H1 (cell line): ENCODE data around the gene HMGN3. TPM values are rescaled to one million over a fixed set of nuclear protein-coding genes. Genes with fewer than 3 reads are reported as not detected.

Experiments
- CTCF ChIA-PET: fragments of 300-600 bp; sonication (Branson Sonifier 250); formaldehyde crosslinking; loops from one replicate; lab custom pipeline; 2021; ENCODE audit not compliant: partially characterized antibody; lab: Charles Lee
- POLR2A ChIA-PET: fragments of 300-600 bp; sonication (Branson Sonifier 250); formaldehyde crosslinking; loops from one replicate; lab custom pipeline; 2021; ENCODE audit warnings: inconsistent platforms; ENCODE audit not compliant: partially characterized antibody; lab: Charles Lee
- DNase-seq, 2 experiments: peaks; one replicate each; pipeline versions ENCODE4 v3.0.0 to v3.0.0-alpha.2; 2010 to 2022; ENCODE audit warnings: low spot score in 2 of 2, low read depth in 1 of 2, mixed read lengths in 1 of 2
- FAIRE-seq: peaks from 2 replicates; lab custom pipeline; 2011; peaks lifted over from hg19 to GRCh38; lab: Jason Lieb, UNC
- H2AFZ ChIP-seq: 2 replicates; pipeline ENCODE4 v1.8.1; 2012; ENCODE audit warnings: low read length, inconsistent platforms
- H2AK5ac ChIP-seq: 2 replicates; pipeline ENCODE4 v1.6.1; 2013; ENCODE audit warnings: low read depth, low read length
- H2BK120ac ChIP-seq: replicated peaks from 2 replicates; pipeline ENCODE3; 2013; ENCODE audit warnings: low read depth, low read length, inconsistent platforms
- H2BK12ac ChIP-seq: 2 replicates; pipeline ENCODE4 v1.6.1; 2013; ENCODE audit warnings: low read depth, low read length
- H2BK15ac ChIP-seq: 2 replicates; pipeline ENCODE4 v1.6.1; 2013; ENCODE audit warnings: low read length
- H2BK20ac ChIP-seq: 2 replicates; pipeline ENCODE4 v1.6.1; 2013; ENCODE audit warnings: low read length
- H2BK5ac ChIP-seq: 2 replicates; pipeline ENCODE4 v1.6.1; 2013; ENCODE audit warnings: low read depth, low read length
- H3K14ac ChIP-seq: 2 replicates; pipeline ENCODE4 v1.6.1; 2013; ENCODE audit warnings: inconsistent platforms; ENCODE audit not compliant: insufficient read length
- H3K18ac ChIP-seq: 2 replicates; pipeline ENCODE4 v1.6.1; 2013; ENCODE audit warnings: low read length; ENCODE audit errors: extremely low read depth
- H3K23ac ChIP-seq: 2 replicates; pipeline ENCODE4 v1.6.1; 2013; ENCODE audit warnings: inconsistent platforms; ENCODE audit not compliant: insufficient read length
- H3K23me2 ChIP-seq: 2 replicates; pipeline ENCODE4 v1.6.1; 2013; ENCODE audit warnings: low read depth, low read length
- H3K27ac ChIP-seq: 2 replicates; pipeline ENCODE4 v1.6.1; 2011; ENCODE audit warnings: low read depth, low read length, inconsistent platforms
- H3K27me3 ChIP-seq, 4 experiments: replicated peaks in 1 of 4; 1 replicate in 1 of 4; 2 replicates in 3 of 4; pipeline versions ENCODE4 v1.6.1 to v1.8.1; 2011 to 2013; ENCODE audit warnings: low read length in 3 of 4, mild to moderate bottlenecking in 3 of 4, inconsistent platforms in 2 of 4, mixed read lengths in 2 of 4, moderate library complexity in 1 of 4; ENCODE audit not compliant: control insufficient read depth in 3 of 4, insufficient read depth in 3 of 4; ENCODE audit errors: extremely low read depth in 1 of 4
- H3K36me3 ChIP-seq, 4 experiments: 2 replicates each; pipeline versions ENCODE4 v1.6.1 to v1.8.1; 2011 to 2013; ENCODE audit warnings: mild to moderate bottlenecking in 4 of 4, low read length in 3 of 4, moderate library complexity in 2 of 4, control low read depth in 1 of 4, inconsistent platforms in 1 of 4; ENCODE audit not compliant: insufficient read depth in 4 of 4, control insufficient read depth in 2 of 4
- H3K4ac ChIP-seq: replicated peaks from 2 replicates; pipeline ENCODE3; 2013; ENCODE audit warnings: low read length, low read depth, mixed read lengths, inconsistent platforms; ENCODE audit not compliant: insufficient read length
- H3K4me1 ChIP-seq, 4 experiments: replicated peaks in 1 of 4; 1 replicate in 1 of 4; 2 replicates in 3 of 4; pipeline versions ENCODE4 v1.6.1 to v1.8.1; 2011 to 2013; ENCODE audit warnings: low read length in 3 of 4, inconsistent platforms in 2 of 4, mixed read lengths in 1 of 4; ENCODE audit not compliant: insufficient read depth in 4 of 4, control insufficient read depth in 3 of 4
- H3K4me2 ChIP-seq, 2 experiments: 2 replicates each; pipeline versions ENCODE4 v1.6.1 to v1.8.1; 2011 to 2013; ENCODE audit warnings: low read depth in 2 of 2, low read length in 2 of 2, control low read depth in 1 of 2, inconsistent platforms in 1 of 2, mild to moderate bottlenecking in 1 of 2; ENCODE audit not compliant: insufficient read depth in 1 of 2
- H3K4me3 ChIP-seq, 4 experiments: fragments of 200-600, 300-600 bp in 1 of 4; sonication (generic), shearing (Covaris generic), sonication (Bioruptor Twin) in 1 of 4; 2 replicates each; pipeline versions ENCODE4 v1.5.1 to v1.8.1; 2011 to 2016; ENCODE audit warnings: low read length in 4 of 4, low read depth in 3 of 4, control low read depth in 2 of 4, inconsistent platforms in 2 of 4, mild to moderate bottlenecking in 2 of 4, mixed read lengths in 1 of 4, moderate library complexity in 1 of 4; ENCODE audit not compliant: insufficient read depth in 2 of 4; ENCODE audit errors: extremely low read depth in 1 of 4
- H3K56ac ChIP-seq: replicated peaks from 2 replicates; pipeline ENCODE3; 2013; ENCODE audit warnings: low read depth, mild to moderate bottlenecking, mixed read lengths, low read length, inconsistent platforms; ENCODE audit not compliant: insufficient read length
- H3K79me1 ChIP-seq: 2 replicates; pipeline ENCODE4 v1.6.1; 2013; ENCODE audit warnings: low read depth, low read length, control low read depth
- H3K79me2 ChIP-seq, 2 experiments: 2 replicates each; pipeline versions ENCODE4 v1.6.1 to v1.8.1; 2012 to 2013; ENCODE audit warnings: low read length in 2 of 2, mild to moderate bottlenecking in 2 of 2, inconsistent platforms in 1 of 2; ENCODE audit not compliant: insufficient read depth in 2 of 2, control insufficient read depth in 1 of 2
- H3K9ac ChIP-seq, 4 experiments: replicated peaks in 1 of 4; 1 replicate in 1 of 4; 2 replicates in 3 of 4; pipeline versions ENCODE4 v1.6.1 to v1.8.1; 2011 to 2013; ENCODE audit warnings: low read depth in 3 of 4, low read length in 3 of 4, control low read depth in 2 of 4, mild to moderate bottlenecking in 2 of 4, moderate library complexity in 2 of 4, inconsistent platforms in 1 of 4; ENCODE audit errors: extremely low read depth in 1 of 4
- H3K9me3 ChIP-seq, 2 experiments: 2 replicates each; pipeline versions ENCODE4 v1.6.1 to v1.8.1; 2012 to 2013; ENCODE audit warnings: mild to moderate bottlenecking in 2 of 2, moderate library complexity in 2 of 2, control low read depth in 1 of 2, inconsistent platforms in 1 of 2, low read depth in 1 of 2, low read length in 1 of 2, mixed read lengths in 1 of 2; ENCODE audit not compliant: insufficient read depth in 2 of 2
- H4K20me1 ChIP-seq, 2 experiments: replicated peaks in 1 of 2; 2 replicates each; pipeline versions ENCODE3 to v1.8.1; 2011 to 2013; ENCODE audit warnings: inconsistent platforms in 2 of 2, low read length in 2 of 2, mild to moderate bottlenecking in 1 of 2; ENCODE audit not compliant: insufficient read depth in 2 of 2, control insufficient read depth in 1 of 2
- H4K5ac ChIP-seq: 2 replicates; pipeline ENCODE4 v1.6.1; 2013; ENCODE audit warnings: low read length, low read depth, mixed read lengths, inconsistent platforms; ENCODE audit not compliant: insufficient read length
- H4K8ac ChIP-seq: 2 replicates; pipeline ENCODE4 v1.8.0; 2013; ENCODE audit warnings: mild to moderate bottlenecking, moderate library complexity, low read length, inconsistent platforms; ENCODE audit not compliant: insufficient read depth; ENCODE audit errors: extremely low read depth
- H4K91ac ChIP-seq: replicated peaks from 2 replicates; pipeline ENCODE3; 2013; ENCODE audit warnings: low read length, mixed read lengths, inconsistent platforms; ENCODE audit not compliant: insufficient read length
- CBX5 ChIP-seq: fragments of 300-800, 300-1000 bp; sonication (generic); IDR thresholded peaks from 2 replicates; pipeline ENCODE4 v1.7.1; 2016; ENCODE audit warnings: antibody characterized with exemption, low read length, low read depth
- CHD2 ChIP-seq: IDR thresholded peaks from 2 replicates; pipeline ENCODE4 v1.6.1; 2012; ENCODE audit warnings: low read length, improper control_type of control experiment
- HDAC6 ChIP-seq: IDR thresholded peaks from one replicate; pipeline ENCODE4 v1.7.1; 2012; ENCODE audit warnings: low read depth, mild to moderate bottlenecking, inconsistent platforms, low read length, moderate library complexity
- WGBS, 2 experiments: shearing (Covaris generic) in 1 of 2; methylation state at CpG; one replicate each; pipeline versions ENCODE4 v1.1.6 to v1.1.7; 2013 to 2015; ENCODE audit warnings: low lambda C conversion rate in 2 of 2, mixed read lengths in 2 of 2, inconsistent platforms in 1 of 2, low coverage in 1 of 2, missing lambda C conversion rate in 1 of 2; ENCODE audit not compliant: insufficient replicate concordance in 2 of 2, insufficient coverage in 1 of 2, insufficient read length in 1 of 2; ENCODE audit errors: extremely low coverage in 1 of 2, missing lambda C conversion rate in 1 of 2; 5-methylcytosine and 5-hydroxymethylcytosine counted together
- polyA plus RNA-seq, 7 experiments: library from polyadenylated mRNA; depleted of rRNA in 3 of 7; stranded (reverse) in 5 of 7; unstranded in 2 of 7; fragments of >200 nt in 5 of 7; fragments of 200-250 nt in 2 of 7; gene quantifications; 1 replicate in 5 of 7; 2 replicates in 1 of 7; 4 replicates in 1 of 7; pipeline versions ENCODE4 v1.2.1 to v1.2.3, GENCODE V29; 2011 to 2013; ENCODE audit warnings: missing spikeins in 2 of 7, mixed read lengths in 2 of 7
- total RNA-seq: library from RNA; stranded (reverse); fragmentation: NEBNext Ultra II Directional; extraction: Animal tissue kit (Norgen Biotek cat#: 25700); gene quantifications from 2 replicates; pipeline ENCODE4 v1.2.1, GENCODE V29; 2021

Gene HMGN3
- total and polyA plus RNA-seq, 2 of the 8 experiments (the other 6 are each of a cell fraction or from before 2014, with no cell fraction given), result 84.4 to 167 TPM

DNA sequence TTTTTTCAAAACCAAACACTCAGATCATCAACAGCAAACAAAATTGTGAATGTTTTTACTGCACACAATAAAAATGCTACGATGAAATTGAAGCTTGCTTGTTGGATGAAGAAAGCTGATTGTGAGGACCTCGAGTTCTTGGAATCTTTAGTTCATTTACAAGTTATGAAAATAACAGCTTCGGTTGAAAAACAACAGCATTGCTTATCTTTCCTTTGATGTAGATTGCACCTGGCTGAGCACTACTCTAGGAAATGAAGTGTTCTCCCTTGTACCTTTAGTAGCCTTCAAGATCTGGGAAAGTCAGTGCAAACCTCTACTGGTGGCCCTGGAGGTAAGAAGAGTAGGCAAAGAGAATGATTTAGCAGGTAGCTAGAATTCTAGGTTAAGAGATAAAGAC is 2.2 kb upstream of the HMGN3 start:
- H3K4me2 ChIP-seq, result no peak overlapping the region
- POLR2A ChIA-PET, result interaction anchor here (0.7 to 1.4 kb wide), 2 partner anchors 10 to 47 kb away, joined by 3 to 4 read pairs; no protein-coding TSS in a partner anchor
- FAIRE-seq, result no peak
- no peak for TF ChIP-seq CBX5
- no peak for TF ChIP-seq CHD2
- no peak for TF ChIP-seq HDAC6

More for the DNA sequence above, 2.2 kb upstream of the HMGN3 start:
- no peak overlapping the region for H3K23ac ChIP-seq
- no peak overlapping the region for H2BK20ac ChIP-seq
- H3K14ac ChIP-seq, result no peak overlapping the region
- H3K27me3 ChIP-seq, result no peaks in the 10 kb centered on the region
- no peak overlapping the region for H3K27ac ChIP-seq
- WGBS, 2 experiments, result 87% methylated on average over 3 of the region's 3 CpGs; no CpG with 5 or more reads in 1 of the 2 experiments
- no peaks in the 10 kb centered on the region; a peak in 1 of 8 replicates for H3K36me3 ChIP-seq
- H3K79me2 ChIP-seq, result peaks cover 5 to 26% of the 10 kb centered on the region in 2 experiments; a peak in 3 of 4 replicates
- no peak overlapping the region for H2BK12ac ChIP-seq
- no peak overlapping the region for H4K5ac ChIP-seq
- H3K9me3 ChIP-seq, result no peaks in the 10 kb centered on the region
- H2AFZ ChIP-seq, result no peak overlapping the region
- H3K79me1 ChIP-seq, result no peaks in the 10 kb centered on the region
- DNase-seq, result no peak
- no peak overlapping the region for H2BK15ac ChIP-seq
- no peak overlapping the region for H3K4ac ChIP-seq
- H4K8ac ChIP-seq, result no peak overlapping the region
- H2BK120ac ChIP-seq, result no peak overlapping the region
- H3K23me2 ChIP-seq, result peaks cover 4% of the 10 kb centered on the region; the same call in 1 of the 2 replicates
- no peak overlapping the region for H2BK5ac ChIP-seq
- no peak overlapping the region for H3K56ac ChIP-seq
- H3K18ac ChIP-seq, result no peak overlapping the region
- H3K4me1 ChIP-seq, result peaks cover 0 to 6% (median 2%) of the 10 kb centered on the region in 4 experiments; a peak in 4 of 7 replicates
- H4K20me1 ChIP-seq, result peaks cover 2 to 4% of the 10 kb centered on the region in 2 experiments
- H3K4me3 ChIP-seq, result no peak overlapping the region
- no peak overlapping the region for H4K91ac ChIP-seq
- no peak overlapping the region for H2AK5ac ChIP-seq
- CTCF ChIA-PET, result no interaction called here
- no peak overlapping the region for H3K9ac ChIP-seq
